Peyer's patch (tissue), 4 donors: ENCODE results near the gene MYO3A.

Source experiments
- CTCF ChIP-seq, 6 experiments: fragments of 450-650 bp in 4 of 6; fragments of 200-600 bp in 2 of 6; sonication (generic) in 1 of 6; IDR thresholded peaks; one replicate each; pipeline ENCODE4 v1.5.1; 2017 to 2019; ENCODE audit warnings: antibody characterized with exemption in 6 of 6, mild to moderate bottlenecking in 3 of 6, moderate library complexity in 1 of 6
- POLR2A ChIP-seq, 2 donors: fragments of 450-650 bp; IDR thresholded peaks; one replicate each; pipeline ENCODE4 v1.5.1; 2017; ENCODE audit warnings: antibody characterized with exemption in 2 of 2, mild to moderate bottlenecking in 2 of 2, moderate library complexity in 2 of 2

GRCh38 chr10:26243351-26243720 lies 309.3 kb downstream of the MYO3A start:
- TF ChIP-seq CTCF (IDR thresholded peaks at IDR 0.05) (no peak), POLR2A (IDR thresholded peaks at IDR 0.05) (no peak)
